PFSK-1 (cell line): Measurements from ENCODE around the gene ABCF2.

ENCODE experiments used
- FOXP2 ChIP-seq: optimal IDR thresholded peaks from 2 replicates; pipeline ENCODE3; 2011; ENCODE audit warnings: borderline replicate concordance, control low read depth, inconsistent platforms; ENCODE audit not compliant: insufficient read depth; ENCODE audit errors: extremely low read length, extremely low read depth
- POLR2AphosphoS5 ChIP-seq: IDR thresholded peaks from 2 replicates; pipeline ENCODE4 v1.6.1; 2012; ENCODE audit warnings: low read depth, mild to moderate bottlenecking, control low read depth, low read length, moderate library complexity
- SIN3A ChIP-seq: IDR thresholded peaks from 2 replicates; pipeline ENCODE4 v1.6.1; 2012; ENCODE audit warnings: mild to moderate bottlenecking, low read length, moderate library complexity, borderline replicate concordance; ENCODE audit not compliant: insufficient read depth
- TAF1 ChIP-seq: IDR thresholded peaks from 2 replicates; pipeline ENCODE4 v1.6.1; 2012; ENCODE audit warnings: low read length, control low read depth, borderline replicate concordance; ENCODE audit not compliant: insufficient read depth
- TF ChIP-seq, protein P1 (sequence below), 2 experiments: IDR thresholded peaks; 2 replicates each; pipeline versions ENCODE4 v1.6.1 to v1.8.0; 2011 to 2012; ENCODE audit warnings: low read depth in 2 of 2, low read length in 2 of 2, control low read depth in 1 of 2, inconsistent platforms in 1 of 2, mild to moderate bottlenecking in 1 of 2, moderate library complexity in 1 of 2; ENCODE audit not compliant: insufficient read depth in 1 of 2

Gene ABCF2

GRCh38 chr7:151252961-151253711 lies 26.1 kb upstream of the ABCF2 start:
- TF ChIP-seq TAF1 (no peak), POLR2AphosphoS5 (no peak), FOXP2 (no peak), SIN3A (no peak)
- TF ChIP-seq, protein P1, sequence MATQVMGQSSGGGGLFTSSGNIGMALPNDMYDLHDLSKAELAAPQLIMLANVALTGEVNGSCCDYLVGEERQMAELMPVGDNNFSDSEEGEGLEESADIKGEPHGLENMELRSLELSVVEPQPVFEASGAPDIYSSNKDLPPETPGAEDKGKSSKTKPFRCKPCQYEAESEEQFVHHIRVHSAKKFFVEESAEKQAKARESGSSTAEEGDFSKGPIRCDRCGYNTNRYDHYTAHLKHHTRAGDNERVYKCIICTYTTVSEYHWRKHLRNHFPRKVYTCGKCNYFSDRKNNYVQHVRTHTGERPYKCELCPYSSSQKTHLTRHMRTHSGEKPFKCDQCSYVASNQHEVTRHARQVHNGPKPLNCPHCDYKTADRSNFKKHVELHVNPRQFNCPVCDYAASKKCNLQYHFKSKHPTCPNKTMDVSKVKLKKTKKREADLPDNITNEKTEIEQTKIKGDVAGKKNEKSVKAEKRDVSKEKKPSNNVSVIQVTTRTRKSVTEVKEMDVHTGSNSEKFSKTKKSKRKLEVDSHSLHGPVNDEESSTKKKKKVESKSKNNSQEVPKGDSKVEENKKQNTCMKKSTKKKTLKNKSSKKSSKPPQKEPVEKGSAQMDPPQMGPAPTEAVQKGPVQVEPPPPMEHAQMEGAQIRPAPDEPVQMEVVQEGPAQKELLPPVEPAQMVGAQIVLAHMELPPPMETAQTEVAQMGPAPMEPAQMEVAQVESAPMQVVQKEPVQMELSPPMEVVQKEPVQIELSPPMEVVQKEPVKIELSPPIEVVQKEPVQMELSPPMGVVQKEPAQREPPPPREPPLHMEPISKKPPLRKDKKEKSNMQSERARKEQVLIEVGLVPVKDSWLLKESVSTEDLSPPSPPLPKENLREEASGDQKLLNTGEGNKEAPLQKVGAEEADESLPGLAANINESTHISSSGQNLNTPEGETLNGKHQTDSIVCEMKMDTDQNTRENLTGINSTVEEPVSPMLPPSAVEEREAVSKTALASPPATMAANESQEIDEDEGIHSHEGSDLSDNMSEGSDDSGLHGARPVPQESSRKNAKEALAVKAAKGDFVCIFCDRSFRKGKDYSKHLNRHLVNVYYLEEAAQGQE (IDR thresholded peaks at IDR 0.05; ENCODE audit: insufficient read depth in 1 of 2, low read depth in 2 of 2, low read length in 2 of 2) = no peak

- TF ChIP-seq TAF1 = no peak
- no peak for TF ChIP-seq SIN3A
- TF ChIP-seq, protein P1 (IDR thresholded peaks at IDR 0.05; ENCODE audit: insufficient read depth in 1 of 2, low read depth in 2 of 2, low read length in 2 of 2) = no peak
- TF ChIP-seq POLR2AphosphoS5 = no peak
- no peak for TF ChIP-seq FOXP2
These were observed 25.5 kb upstream of the ABCF2 start for GRCh38 chr7:151252561-151252835.

DNA sequence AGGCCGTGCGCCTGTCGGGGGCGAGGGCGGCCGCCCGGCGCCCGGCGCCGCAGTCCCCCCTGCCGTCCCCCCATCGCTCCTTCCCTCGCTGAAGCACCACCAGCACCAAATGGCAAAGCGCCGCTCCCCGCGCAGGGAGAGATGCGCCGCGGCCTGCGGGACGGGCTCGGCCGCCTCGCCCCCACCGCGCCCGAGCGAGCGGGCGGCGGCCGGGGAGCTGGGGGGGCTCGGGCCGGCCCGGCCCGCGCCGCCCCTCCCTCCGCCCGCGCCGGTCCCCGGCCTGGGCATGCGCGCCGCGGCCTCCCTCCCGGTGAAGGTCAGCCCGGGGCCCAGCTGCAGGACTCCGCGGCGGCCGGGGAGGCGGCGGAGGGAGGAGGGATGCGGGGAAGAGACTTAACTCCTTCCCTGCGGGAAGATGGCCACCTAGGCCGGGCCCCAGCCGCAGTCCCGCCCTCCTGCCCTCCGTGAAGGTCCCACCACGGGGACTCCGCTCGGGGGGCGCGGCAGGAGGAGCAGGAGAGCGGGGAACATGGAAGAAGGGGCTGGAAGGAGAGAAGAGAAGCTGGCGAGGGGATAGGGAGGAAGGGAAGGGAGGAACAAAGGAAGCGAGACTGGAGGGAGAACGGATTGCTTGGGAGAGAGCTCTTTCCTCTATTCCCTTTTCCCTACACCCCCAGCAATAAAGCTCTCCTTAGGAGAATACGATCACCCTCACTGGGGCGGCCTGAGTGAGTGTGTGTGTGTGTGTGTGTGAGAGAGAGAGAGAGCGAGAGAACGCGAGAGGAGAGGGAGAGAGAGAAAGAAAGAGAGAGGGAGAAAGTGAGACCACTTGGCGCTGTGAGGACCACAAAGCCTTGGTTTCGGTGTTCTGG lies 24.9 kb upstream of the ABCF2 start:
- no peak for TF ChIP-seq SIN3A
- TF ChIP-seq POLR2AphosphoS5 = peak; percentile 26; the same call in 1 of the 2 replicates
- no peak; the same call in 1 of the 2 replicates for TF ChIP-seq TAF1

GRCh38 chr7:151251328-151251688 lies 24.3 kb upstream of the ABCF2 start:
- TF ChIP-seq FOXP2 = no peak
- no peak for TF ChIP-seq POLR2AphosphoS5
- TF ChIP-seq, protein P1 (IDR thresholded peaks at IDR 0.05; ENCODE audit: insufficient read depth in 1 of 2, low read depth in 2 of 2, low read length in 2 of 2) = no peak
- no peak for TF ChIP-seq TAF1
- no peak for TF ChIP-seq SIN3A

- TF ChIP-seq, protein P1 (IDR thresholded peaks at IDR 0.05; ENCODE audit: insufficient read depth in 1 of 2, low read depth in 2 of 2, low read length in 2 of 2) = no peak
- TF ChIP-seq TAF1 (no peak), FOXP2 (no peak), SIN3A (no peak), POLR2AphosphoS5 (no peak)
These were observed 23.5 kb upstream of the ABCF2 start for GRCh38 chr7:151250181-151251132.
